ENCODE results near the gene PIEZO1. TPM values are rescaled to one million over a fixed set of nuclear protein-coding genes. Genes with fewer than 3 reads are reported as not detected.

Gene PIEZO1
- total and polyA plus RNA-seq, 2 donors (not counting 3 experiments of a cell fraction or from before 2014, with no cell fraction given), result 298 to 322 TPM

- CTCF ChIA-PET, result interaction anchor here (4.7 kb wide), 1 partner anchor 15 kb away, joined by 19 read pairs; no protein-coding TSS in a partner anchor
- Histone ChIP-seq H3K4me1 (ENCODE audit: control insufficient read depth, extremely low read depth, insufficient read depth, low read length) (peaks cover 2% of the 10 kb centered on the region), H2AFZ (ENCODE audit: low read depth, low read length) (no peak overlapping the region), H3K9me3 (replicated peaks; ENCODE audit: control insufficient read depth, insufficient read depth, low read length) (no peaks in the 10 kb centered on the region), H3K9ac (replicated peaks; ENCODE audit: extremely low read depth, insufficient read depth, low read length) (no peak overlapping the region), H3K4me3 (replicated peaks in 1 of 3; ENCODE audit: insufficient read depth in 1 of 3, low read depth in 1 of 3, low read length in 3 of 3) (no peak overlapping the region), H4K20me1 (replicated peaks; ENCODE audit: control insufficient read depth, extremely low read depth, insufficient read depth, low read length) (no peaks in the 10 kb centered on the region), H3K9me1 (replicated peaks; ENCODE audit: control insufficient read depth, extremely low read depth, insufficient read depth, low read length) (no peaks in the 10 kb centered on the region), H3K4me2 (ENCODE audit: insufficient read depth, low read length) (no peak overlapping the region), H3K79me2 (ENCODE audit: control insufficient read depth, insufficient read depth, low read length) (peaks cover 68% of the 10 kb centered on the region), H3K36me3 (ENCODE audit: control insufficient read depth in 2 of 2, extremely low read depth in 1 of 2, insufficient read depth in 2 of 2, low read length in 2 of 2) (peaks cover 3 to 9% of the 10 kb centered on the region in 2 experiments), H3K27me3 (ENCODE audit: control insufficient read depth in 2 of 2, insufficient read depth in 2 of 2, low read length in 2 of 2) (no peaks in the 10 kb centered on the region), H3K27ac (ENCODE audit: insufficient read depth, low read depth, low read length) (no peak overlapping the region)
- POLR2A ChIA-PET, result no interaction called here
- FAIRE-seq, result no peak
- dilution Hi-C loops (cut with MboI; ENCODE audit: extremely low pct_ligation_motif_present, low sequenced_read_pairs) (no loop called here), intact Hi-C loops (cut with micrococcal nuclease) (no loop called here)
- DNase-seq (ENCODE audit: low read depth, low spot score), result no peak
- TF ChIP-seq MYC (IDR thresholded peaks at IDR 0.05; ENCODE audit: low read depth, low read length) (no peak), EZH2 (IDR thresholded peaks at IDR 0.05; ENCODE audit: borderline replicate concordance, low read depth, low read length, severe bottlenecking) (no peak), FOS (IDR thresholded peaks at IDR 0.05; ENCODE audit: borderline replicate concordance, insufficient read depth, low read length) (no peak), JUN (IDR thresholded peaks at IDR 0.05; ENCODE audit: borderline replicate concordance, insufficient read depth, insufficient read length, low read depth) (no peak), GATA2 (IDR thresholded peaks at IDR 0.05; ENCODE audit: insufficient read depth, insufficient read length, low read depth, low read length) (no peak), MAX (IDR thresholded peaks at IDR 0.05; ENCODE audit: insufficient read depth, insufficient read length) (no peak), POLR2AphosphoS5 (IDR thresholded peaks at IDR 0.05; ENCODE audit: insufficient read depth, low read depth, low read length) (no peak), POLR2A (IDR thresholded peaks at IDR 0.05; ENCODE audit: low read depth, low read length) (no peak)
- TF ChIP-seq, protein P1, sequence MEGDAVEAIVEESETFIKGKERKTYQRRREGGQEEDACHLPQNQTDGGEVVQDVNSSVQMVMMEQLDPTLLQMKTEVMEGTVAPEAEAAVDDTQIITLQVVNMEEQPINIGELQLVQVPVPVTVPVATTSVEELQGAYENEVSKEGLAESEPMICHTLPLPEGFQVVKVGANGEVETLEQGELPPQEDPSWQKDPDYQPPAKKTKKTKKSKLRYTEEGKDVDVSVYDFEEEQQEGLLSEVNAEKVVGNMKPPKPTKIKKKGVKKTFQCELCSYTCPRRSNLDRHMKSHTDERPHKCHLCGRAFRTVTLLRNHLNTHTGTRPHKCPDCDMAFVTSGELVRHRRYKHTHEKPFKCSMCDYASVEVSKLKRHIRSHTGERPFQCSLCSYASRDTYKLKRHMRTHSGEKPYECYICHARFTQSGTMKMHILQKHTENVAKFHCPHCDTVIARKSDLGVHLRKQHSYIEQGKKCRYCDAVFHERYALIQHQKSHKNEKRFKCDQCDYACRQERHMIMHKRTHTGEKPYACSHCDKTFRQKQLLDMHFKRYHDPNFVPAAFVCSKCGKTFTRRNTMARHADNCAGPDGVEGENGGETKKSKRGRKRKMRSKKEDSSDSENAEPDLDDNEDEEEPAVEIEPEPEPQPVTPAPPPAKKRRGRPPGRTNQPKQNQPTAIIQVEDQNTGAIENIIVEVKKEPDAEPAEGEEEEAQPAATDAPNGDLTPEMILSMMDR (IDR thresholded peaks at IDR 0.05; ENCODE audit: extremely low read depth in 1 of 2, insufficient read depth in 1 of 2, low read depth in 1 of 2, low read length in 2 of 2), result no peak
- no TSS peak for BruUV-seq (replicated peaks)
These were observed 32.5 kb downstream of the PIEZO1 start for GRCh38 chr16:88752386-88753002.
